OCI-M2 (cell line): ENCODE results near the gene STRBP.

Source experiments
- DNase-seq: peaks from one replicate; lab custom pipeline; 2025; ENCODE audit not compliant: unreplicated experiment; lab: John Stamatoyannopoulos, UW

STRBP gene

DNA sequence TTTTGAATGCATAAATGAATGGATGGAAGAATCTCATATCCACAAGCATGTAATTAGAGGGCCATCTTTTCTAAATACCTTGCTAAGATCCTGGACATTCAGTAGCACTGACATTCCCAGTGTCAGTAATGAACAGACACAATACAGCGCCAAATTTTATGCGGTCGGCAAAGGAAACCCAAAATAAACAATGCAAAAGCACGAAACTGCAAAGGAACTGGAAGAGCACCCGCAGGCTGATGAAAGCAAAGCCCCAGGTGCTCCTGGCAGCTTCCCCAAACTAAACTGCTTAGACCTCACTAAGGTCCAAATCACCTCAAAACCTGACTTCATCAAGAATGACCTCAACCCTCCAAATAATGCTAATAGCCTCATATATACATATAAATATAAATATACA lies 133.0 kb downstream of the STRBP start:
- no peak for DNase-seq

DNA sequence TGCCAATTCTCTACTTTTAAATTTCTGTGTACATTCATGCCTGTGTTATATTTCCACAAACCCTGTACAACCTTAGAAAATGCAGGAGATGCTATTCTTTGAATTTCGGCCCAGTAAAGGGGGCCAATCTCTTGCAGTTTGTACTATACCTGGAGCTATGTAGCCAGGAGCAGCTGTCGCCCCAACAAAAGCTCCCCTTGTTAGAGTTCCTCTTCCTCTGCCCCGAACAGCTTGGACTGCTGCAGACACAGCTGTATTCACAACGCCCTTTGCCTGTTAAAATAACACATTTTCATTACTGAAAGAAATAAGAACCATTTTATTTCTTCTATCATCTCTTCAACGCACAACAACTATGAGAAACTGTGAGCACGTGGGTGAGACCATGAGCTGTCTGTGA lies 135.7 kb downstream of the STRBP start:
- no peak for DNase-seq

DNA sequence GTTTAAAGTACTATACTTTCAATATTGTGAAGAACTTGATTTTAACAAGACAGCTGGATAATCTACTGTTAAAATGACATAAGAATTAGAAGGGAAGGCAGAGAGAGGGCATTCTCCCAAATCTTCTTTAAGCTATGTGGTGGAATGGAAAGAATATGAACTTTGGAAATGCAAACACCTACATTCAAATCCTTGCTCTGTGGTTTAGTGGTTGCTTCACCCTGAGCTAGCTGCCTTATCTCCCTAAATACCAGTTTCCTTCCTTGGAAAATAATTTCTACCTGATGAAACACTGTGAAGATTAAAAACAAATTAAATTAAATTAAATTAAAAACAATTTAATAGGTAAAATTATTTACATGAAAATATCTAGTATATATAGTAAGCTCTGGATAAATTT lies 136.4 kb downstream of the STRBP start:
- DNase-seq, result no peak

DNA sequence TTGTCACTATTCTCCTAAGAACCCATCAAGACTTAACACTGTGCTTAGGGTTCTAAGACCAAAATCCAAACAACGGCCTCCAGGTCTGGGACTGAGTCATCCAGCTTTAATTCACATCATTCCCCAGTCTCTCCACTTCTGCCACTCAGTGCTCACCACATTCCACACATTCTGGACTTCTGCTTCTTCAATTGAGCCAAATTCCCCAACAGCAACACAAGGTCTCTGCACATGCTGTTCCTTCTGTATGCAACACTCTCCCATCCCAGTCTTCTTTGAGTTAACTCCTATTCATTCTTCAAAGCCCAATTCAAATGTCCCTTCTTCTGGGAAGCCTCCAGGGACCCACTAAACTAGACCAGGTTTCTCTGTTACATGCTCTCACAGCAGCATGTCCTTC lies 137.1 kb downstream of the STRBP start:
- DNase-seq, result no peak

DNA sequence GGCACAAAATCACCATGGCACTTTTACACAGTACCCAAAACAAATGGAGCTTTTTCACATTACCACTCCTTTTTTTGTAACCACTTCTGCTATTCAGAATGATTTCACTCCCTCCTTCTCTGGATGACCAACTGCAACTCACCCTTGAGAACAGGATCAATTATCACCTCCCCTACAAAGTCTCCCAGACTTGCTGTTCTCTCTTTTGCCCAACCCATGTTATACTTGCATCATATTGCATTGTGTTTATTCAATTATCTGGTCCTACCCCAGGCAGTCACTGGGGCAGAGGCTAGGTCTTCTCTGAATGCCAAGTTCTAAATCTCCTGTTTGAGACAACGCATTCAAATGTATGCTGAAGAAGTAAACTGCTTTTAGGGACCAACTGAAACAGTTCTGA lies 139.0 kb downstream of the STRBP start:
- no peak for DNase-seq

DNA sequence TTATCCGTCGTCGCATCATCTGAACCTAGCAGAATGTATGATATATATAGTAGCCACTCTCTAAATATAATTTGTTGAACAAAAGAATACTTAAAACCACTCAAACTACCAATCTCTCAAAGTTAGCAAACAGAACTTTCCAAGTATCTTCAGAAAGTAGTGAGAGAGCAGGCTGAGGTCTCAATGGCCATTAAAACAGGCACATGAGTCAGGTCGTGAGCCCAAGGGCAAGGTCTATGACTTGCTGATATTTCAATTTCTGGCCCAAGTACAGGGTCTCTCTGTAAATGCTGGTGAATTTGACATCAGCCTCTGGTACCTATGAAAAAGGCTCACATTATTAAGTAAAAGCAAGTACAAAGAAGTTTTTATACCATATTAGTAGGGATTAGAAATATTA lies 139.8 kb downstream of the STRBP start:
- no peak for DNase-seq

DNA sequence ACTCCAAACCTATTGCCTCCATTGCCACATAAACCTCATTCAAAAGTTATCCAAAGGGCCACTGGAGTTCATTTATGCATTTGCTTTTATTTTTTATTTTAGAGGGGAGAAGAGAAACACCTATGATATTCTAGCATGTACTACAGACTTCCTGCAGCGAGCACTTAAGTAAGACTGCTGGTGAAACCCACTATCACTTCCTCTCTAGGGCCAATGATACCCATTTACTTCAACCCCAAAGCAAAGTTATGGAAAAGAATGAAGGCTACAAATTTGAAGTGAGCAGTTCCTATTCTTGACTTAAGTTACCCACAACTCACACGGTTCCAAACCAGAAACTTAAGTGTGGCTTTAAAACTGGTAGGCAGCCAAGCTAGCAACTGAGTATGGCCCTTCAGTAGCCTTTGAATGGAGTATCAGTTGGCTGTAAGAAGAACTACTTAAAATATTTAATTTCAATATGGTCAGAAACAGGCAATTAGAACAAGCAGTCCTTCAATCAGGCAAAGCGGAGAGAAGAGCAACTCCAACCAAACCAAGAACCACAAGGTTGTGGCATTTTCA lies 140.8 kb downstream of the STRBP start:
- DNase-seq, result no peak

DNA sequence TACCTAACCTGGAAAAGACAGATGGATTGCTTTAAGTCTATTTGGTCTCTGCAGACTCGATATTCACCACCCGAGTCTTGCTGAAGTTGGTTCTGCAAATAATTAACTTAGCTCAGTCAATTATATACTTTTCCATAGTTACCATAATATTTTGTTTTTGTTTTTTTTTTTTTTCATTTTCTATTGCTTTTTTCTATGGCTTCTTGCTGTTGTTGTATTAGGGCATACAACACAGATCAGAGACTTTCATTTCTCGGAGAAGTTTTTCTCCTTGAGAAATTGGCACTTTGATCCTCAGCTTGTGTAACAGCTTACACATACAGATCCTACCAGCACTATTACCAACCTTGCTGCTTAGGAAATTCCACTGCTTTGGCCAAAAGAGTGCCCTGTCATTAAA lies 146.9 kb downstream of the STRBP start:
- no peak for DNase-seq

DNA sequence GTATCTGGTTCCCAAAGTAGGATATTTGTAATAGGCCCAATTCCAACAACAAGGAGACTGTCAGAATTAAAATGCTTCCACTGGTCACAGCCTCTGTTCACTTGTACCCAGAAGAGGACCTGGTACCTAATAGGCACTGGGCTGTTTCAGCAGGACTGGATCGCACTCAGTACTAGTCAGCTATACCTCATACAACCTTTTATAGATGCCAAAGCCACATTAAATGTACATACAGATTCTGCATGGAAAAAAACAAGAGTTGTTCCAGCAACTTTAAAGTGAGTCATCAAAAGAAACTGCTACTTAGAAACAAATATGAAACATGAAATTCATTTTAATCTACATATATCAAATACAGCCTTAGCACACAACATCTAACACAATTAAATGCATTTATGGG lies 147.4 kb downstream of the STRBP start:
- DNase-seq, result no peak

DNA sequence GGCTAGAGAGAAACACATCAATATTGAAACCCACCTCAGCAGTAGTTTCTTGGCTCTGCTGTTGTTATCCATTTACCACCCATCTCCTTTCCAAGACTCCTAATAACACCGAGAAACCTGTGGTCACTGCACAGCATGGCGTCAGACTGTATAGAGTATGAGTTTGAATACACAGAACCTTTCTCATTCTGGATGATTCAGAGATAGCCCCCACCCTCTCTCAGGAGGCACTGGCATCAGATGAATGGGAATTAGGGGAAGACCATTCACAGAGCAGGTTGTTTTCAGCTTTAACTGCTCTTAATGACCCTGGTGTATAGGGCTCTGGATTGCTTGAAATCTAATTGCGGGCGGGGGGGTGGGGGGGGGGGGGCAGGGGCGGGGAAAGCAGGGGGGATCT lies 148.3 kb downstream of the STRBP start:
- no peak for DNase-seq

DNA sequence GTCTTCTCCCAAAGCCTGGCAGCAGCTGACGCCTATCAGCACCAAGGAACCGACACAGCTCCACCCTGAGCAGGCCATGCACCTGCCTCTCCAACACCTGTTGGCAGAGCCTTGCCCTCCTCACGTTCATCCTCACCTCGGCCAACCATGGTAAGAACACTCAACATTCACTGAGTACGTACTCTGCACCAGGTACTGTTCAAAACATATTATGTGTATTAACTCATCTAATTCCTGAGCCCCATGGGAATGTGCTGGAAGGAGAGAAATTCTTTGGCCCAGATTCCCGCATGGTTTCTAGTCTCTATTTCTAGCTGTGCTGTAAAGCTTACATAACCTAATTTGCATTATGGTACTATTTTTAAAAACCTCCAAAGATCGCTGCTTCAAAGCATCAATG lies 148.8 kb downstream of the STRBP start:
- no peak for DNase-seq

DNA sequence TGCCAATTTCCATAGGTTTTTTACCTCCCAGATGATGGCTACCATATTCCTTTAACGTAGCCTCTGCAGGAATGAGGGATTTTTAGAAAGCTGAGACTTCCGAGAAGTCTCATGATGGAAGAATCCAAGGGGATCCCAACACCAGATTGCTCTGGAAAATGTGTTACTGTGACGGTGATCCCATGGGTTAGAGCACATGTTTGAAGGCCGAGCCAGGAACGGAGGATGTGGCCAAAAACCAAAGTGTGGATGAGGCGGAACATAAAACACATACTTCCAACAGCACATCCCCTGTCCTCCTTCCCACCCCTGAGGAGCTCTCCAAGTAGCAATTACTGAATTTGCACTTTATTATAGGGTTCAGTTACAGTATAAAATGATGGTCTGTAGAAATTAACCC lies 152.3 kb downstream of the STRBP start:
- no peak for DNase-seq

DNA sequence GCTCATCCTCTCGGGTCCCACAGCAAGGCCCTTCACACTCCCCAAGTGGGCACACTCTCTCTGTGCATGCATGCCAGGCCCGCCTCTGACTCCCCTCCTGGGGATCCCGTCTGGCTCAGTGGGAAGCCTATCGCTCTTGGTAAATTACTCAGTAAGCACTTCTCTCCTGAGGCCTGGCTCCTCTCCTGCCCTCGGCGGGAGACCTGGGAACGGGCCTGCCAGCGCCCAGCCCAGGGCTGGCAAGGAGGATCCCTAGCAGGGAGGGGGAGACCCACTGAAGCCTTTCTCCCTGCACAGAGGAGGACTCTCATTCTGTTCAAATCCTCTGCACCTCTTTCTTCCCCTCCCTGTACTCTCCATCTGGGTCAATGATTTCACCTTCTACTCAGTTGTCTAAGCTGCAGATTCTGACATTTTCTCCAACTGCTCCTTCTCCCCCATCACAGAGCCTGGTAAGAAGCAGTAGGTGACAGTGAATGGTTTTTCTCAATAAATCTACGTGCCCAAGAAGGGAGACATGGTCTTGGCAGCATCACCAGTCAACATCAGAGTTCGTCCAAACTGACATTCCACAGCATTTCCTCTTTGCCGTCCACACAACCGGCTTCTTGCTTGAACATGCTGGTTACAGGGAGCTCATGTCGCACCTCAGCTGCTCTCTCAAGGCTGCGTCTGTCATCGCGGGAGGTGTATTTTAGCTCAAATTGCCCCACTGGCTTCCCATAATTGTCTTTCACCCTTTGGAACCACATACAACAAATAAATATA lies 153.1 kb downstream of the STRBP start:
- DNase-seq, result no peak

DNA sequence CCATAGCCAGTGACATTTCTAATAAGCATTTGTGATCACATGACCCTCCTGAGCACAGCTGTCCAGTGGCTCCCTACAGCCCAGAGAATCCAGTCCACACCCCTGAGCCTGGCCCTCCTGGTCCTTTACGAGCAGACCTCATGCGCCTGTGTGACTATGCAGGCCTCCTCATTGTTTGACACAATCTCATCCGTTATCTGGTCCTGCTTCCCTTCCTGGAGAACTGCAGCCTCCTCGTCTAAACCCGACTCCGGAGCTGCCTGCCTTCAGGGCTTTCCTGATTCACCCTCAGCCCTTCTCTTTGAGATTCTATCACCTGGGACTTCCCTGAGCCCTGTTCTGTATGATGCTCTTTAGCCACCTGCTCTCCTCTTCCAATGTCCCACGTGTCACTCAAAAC lies 155.2 kb downstream of the STRBP start:
- DNase-seq, result no peak

DNA sequence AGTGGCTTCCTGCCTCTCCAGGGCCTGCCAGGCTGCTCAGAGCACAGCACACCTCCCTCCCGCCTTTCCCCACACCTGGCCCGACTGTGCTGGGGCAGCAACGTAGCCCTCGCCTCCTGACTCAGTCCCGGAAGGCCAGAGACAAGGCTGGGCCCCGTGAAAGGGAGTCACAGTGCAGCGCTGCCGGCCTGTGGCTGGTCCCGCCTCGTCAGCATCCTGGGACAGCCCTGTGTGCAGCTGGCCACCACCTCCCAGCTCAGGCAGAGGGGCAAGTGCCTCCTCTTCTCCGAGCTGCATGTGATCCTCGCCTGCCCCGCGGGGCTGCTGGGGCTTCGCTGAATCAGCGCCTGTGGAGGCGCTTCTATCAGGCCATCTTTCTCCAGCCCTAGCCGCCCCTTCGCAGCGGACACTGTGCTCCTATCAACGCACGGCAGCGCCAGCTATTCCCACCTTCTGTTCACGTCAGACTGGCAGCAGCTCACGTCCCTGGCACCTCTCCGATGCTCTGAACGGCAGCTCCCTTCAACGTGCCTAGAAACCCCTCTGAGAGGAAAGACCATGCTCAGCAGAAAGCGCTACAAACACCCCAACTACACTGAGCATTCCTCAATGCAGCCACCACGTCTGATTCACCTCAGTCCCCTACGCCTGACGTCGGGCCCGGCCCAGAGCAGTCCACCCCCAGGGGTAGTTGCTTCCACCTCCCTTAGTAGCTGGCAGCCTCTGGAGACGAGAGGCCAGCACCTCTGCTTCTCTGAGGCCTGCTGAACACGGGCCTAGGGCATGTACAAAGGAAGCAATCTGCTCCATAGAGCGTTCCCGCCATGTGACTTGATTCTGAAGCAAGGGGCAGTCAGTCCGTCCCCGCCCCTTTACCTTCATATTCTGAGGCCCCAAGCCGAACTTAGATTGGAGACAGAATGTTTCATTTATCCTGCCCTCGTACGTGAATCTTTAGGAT lies 156.1 kb downstream of the STRBP start:
- DNase-seq, result no peak

DNA sequence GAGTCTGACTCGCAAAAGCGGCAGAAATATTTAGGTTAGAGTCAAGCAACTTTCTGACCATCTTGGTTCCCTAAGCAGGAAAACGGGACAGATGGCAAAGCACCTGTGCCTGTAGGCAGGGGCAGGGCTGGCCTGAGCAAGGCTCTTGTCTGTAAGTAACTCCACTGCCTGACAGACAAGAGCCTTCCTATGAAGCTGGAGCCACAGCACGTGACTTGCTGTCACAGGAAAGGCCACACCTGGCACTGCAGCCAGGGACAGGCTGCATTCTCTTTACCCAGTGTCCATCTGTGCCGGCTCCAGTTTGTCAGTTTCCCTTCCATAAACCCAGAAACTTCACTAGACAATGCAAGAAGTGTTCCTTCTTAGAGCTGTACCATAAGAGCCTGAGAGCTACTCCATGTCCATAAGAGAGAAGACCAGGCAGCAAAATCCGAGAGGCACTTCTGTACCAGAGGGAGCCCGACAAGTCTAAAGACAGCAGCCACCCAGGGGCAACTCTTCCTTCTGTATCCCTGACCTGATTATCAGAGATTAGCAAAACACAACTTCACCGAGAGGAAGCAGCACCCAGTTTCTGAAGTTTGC lies 156.9 kb downstream of the STRBP start:
- no peak for DNase-seq

DNA sequence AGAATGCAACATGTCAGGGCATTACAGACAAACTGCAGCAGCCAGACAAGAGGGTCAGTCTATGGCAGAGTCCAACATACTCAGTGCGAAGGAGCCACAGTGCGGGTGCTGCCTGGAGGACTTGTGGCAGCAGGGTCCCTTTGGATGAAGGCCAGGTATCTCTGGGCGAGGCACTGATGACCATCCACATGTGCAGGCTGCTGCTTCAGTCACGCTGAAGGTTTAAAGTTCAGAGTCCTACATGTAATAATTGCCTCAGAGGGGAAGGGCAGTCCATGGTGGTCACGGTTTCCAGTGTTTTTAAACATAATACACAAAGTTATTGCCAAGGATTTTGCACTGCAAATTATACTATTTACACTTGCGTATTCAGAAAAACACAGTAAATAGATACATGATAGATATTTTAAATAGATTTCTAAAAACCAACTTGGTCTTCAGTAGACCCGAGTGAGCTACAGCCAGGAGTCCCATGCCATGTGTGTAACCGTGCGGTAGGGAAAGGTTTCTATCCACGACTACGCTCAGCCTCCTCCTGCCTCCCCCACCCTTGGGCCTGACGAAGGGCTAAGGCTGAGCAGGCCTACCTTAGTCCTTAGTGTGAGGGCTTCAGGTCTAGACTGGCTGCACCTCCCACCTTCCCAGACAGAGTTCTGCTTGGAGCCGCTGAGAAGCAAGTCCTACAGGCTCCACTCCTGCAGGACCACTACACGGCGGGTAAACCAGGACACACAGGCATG lies 158.7 kb downstream of the STRBP start:
- DNase-seq, result no peak

DNA sequence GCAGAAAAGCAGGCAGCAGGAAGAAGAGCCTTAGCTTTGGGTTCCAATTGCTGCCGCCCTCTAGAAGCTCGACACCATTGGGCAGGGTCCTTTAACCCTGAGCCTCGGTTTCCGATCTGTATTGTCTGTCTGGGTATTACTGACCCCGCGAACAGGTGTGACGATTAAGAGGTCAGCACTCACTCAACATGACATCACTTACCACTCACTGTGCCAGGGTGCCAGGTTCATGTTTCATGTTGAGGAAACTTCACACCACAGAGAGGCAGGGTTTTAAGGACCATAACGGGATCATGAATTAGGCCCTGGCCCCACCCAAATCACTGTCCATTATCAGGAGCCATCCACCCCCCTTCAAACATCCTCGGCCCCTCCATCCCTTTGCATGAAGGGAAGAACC lies 159.4 kb downstream of the STRBP start:
- DNase-seq, result no peak

DNA sequence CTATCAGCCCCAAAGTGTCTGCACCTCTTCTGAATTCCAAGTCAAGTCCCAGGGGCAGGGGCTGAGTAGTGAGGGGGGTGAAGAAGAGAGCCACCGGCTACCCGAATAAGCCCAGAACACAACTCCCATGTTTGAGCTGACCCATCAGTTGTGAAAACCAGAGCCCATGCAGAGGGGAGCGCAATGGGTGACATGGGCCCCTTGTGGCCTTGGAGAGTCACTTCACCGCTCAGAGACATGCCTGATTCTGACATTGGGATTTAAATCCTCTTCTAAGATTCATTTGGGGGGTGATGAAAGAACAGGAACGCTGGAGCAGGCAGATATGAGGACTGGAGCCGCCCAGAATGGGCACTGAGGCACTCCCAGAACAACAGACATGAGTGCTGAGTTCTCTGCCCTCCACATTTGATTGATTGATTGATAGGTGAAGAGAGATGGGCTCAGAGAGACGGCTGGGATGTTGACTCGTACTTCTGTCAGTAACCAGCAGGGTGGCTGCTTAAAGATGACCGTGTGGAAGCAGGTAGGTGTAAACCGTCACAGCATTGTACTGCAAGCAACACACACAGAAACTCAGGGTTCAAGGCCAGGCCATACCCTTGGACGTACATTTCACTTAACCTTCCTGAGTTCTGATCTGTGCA lies 160.6 kb downstream of the STRBP start:
- DNase-seq, result no peak

DNA sequence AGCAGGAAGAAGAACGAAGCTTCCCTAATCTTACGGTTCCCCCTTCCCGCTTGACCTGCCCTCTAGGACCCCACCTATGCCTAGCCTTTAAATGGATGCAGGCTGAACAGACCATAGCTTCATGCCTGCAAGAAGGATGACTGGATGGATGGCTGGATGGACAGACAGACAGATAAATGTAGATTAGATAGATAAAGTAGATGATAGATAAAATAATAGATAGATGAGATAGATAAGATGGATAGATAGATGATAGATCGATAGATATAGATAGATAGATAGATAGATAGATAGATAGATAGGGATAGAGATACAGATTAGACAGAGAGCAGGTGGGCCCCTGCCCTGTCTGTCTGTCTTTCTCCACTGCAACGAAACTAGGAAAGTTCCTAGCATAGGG lies 162.9 kb downstream of the STRBP start:
- DNase-seq, result no peak
